SHP77 treated with DMSO at 0.1 percent for 48 hours (cell line): ENCODE results near the gene RTEL1.
"Not testable (repeated sequence)": the region's sequence is repeated elsewhere in the genome, so short reads cannot be mapped to it uniquely, and the experiment has no call there.

Source experiments
- DNase-seq: peaks from one replicate; lab custom pipeline; 2025; lab: John Stamatoyannopoulos, UW

The RTEL1 gene

DNA sequence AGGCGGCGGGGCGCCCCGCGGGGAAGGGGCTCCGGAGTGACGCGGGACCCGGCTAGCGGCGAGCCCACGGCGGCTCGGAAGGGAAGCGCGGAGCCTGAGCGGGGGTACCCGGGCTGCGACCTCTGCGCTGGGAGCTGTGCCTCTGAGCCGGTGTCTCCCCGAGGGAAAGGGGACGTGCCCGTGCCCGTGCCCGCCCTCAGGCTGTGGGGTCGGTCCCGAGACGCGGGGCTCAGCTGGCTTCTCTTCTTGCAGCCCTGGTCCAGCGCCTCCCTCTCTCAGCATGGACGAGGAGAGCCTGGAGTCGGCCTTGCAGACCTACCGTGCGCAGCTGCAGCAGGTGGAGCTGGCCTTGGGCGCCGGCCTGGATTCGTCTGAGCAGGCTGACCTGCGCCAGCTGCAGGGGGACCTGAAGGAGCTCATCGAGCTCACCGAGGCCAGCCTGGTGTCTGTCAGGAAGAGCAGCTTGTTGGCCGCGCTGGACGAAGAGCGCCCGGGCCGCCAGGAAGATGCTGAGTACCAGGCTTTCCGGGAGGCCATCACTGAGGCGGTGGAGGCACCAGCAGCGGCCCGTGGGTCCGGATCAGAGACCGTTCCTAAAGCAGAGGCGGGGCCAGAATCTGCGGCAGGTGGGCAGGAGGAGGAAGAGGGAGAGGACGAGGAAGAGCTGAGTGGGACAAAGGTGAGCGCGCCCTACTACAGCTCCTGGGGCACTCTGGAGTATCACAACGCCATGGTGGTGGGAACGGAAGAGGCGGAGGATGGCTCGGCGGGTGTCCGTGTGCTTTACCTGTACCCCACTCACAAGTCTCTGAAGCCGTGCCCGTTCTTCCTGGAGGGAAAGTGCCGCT is 50.4 kb downstream of the RTEL1 start:
- no peak for DNase-seq

GRCh38 chr20:63709149-63709527 is 51.0 kb downstream of the RTEL1 start:
- DNase-seq, result no peak

GRCh38 chr20:63711085-63711645 is 53.1 kb downstream of the RTEL1 start:
- no peak for DNase-seq

GRCh38 chr20:63712191-63712590 is 54.1 kb downstream of the RTEL1 start:
- DNase-seq, result no peak

DNA sequence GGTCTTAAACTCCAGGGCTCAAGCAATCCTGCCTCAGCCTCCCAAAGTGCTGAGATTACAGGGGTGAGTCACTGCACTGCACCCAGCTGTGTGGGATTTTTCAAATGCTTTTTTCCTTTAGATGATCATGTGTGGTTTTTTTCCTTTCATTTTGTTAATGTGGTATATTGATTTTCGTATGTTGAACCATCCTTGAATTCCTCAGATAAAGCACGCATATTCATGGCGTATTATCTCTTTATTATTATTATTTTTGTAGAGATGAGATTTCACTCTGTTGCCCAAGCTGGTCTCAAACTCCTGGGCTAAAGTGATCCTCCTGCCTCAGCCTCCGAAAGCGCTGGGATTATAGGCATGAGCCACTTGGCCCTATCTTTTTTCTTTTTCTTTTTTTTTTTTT is 56.7 kb downstream of the RTEL1 start:
- no peak for DNase-seq

DNA sequence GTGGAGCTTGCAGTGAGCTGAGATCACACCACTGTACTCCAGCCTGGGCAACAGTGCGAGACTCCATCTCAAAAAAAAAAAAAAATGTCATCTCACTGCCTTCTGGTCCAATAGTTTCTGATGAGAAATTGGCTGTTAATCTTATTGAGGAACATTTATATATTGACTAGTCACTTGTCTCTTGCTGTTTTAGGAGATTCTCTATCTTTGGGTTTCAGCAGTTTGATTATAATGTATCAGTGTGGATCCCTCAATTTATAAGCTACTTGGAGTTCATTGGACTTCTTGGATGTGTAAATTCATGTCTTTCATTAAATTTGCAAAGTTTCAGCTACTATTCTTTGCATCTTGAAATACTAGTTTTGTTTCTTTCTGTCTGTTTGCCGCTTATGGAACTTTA is 60.9 kb downstream of the RTEL1 start:
- no peak for DNase-seq

GRCh38 chr20:63722967-63723622 is 65.0 kb downstream of the RTEL1 start:
- DNase-seq, result not testable (repeated sequence)

DNA sequence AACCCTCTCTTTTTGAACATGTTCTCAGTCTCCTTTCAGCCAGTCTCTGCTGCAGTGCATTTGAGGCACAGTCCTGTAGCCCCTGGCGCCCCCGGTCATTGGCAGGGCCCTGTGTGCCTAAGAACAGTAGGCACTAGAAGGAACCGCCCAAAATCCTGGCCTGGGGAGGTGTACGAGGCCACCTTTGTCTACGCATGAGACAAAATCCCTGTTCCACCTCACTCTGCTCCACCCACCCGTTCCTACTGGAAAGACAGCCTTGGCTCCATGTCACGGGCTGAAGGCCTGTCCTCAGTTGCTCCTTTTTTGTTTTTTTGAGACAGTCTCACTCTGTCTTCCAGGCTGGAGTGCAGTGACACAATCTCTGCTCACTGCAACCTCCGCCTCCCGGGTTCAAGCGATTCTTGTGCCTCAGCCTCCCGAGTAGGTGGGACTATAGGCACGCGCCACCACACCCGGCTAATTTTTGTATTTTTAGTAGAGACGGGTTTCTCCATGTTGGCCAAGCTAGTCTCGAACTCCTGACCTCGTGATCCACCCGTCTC is 72.1 kb downstream of the RTEL1 start:
- not testable (repeated sequence) for DNase-seq

- DNase-seq, result no peak
Observed at GRCh38 chr20:63731410-63731809, 73.3 kb downstream of the RTEL1 start.

GRCh38 chr20:63732118-63733095 is 74.3 kb downstream of the RTEL1 start:
- no peak for DNase-seq

DNA sequence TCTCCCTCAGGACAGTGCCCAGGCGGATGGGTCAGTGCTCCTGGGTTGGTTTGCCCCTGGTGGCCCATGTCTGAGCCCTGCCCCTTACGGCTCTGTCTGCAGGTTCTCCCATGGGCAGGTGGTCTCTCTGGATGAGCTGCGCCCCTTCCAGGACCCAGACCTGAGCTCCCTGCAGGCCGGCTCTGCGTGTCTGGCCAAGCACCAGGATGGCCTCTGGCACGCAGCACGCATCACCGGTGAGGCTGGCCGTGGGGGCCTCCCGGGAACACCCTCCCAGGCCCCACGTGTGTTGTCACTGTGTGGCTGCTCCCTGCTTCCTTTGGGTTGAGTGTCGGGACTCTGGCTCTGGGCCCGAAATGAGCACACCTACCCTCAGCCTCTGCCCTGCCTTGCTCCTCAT is 75.0 kb downstream of the RTEL1 start:
- no peak for DNase-seq

DNA sequence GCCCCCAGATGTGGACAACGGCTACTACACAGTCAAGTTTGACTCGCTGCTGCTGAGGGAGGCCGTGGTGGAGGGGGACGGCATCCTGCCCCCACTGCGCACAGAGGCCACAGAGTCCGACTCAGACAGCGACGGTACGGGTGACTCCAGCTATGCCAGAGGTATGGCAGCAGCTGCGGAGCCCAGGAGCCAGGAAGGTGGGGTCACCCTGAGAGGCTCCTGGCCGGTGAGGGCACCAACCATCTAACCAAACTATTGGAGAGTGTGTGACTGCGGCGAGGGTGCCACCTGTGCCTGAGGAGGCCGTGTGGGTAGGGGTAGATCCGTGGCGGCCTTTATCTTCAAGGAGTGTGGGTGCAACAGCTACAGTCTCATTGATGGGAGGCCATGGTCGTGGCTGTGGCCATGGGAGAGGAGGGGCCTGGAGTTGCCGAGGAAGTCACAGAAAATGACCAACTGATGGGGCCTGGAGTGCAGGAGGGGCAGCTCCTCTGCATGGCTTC is 75.5 kb downstream of the RTEL1 start:
- no peak for DNase-seq

DNA sequence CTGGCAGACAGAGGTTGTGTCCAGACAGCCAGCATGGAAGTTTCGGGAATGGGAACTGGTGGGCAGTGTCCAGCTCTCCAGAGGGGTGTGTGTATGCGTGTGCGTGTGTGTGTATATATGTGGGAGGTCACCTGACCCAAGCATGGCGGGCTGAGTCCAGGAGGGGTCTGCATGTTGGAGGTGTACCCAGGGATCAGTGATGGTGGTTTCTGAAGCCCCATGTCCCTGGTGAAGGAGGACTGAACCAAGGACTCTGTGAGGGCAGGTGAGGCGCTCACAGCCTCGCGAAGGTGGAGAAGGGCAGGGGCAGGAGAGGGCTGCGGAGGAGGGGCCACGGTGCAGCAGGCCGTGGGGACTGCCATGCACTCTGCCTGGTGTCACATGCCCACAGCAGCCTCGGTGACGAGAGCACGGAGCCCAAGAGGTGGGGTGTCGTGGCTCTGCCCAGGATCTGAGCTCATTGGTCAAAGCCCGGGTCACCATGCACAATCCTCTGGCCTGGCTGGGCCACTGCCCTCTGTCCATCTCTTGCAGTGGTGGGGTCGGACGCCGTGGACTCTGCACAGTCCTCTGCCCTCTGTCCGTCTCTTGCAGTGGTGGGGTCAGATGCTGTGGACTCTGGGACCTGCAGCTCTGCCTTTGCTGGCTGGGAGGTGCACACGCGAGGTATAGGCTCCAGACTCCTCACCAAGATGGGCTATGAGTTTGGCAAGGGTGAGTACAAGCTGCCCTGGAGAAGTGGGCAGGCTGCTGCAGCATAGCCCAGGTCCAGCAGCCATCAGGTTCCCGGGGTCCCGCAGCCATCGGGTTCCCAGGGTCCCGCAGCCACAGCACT is 76.2 kb downstream of the RTEL1 start:
- DNase-seq, result no peak

DNA sequence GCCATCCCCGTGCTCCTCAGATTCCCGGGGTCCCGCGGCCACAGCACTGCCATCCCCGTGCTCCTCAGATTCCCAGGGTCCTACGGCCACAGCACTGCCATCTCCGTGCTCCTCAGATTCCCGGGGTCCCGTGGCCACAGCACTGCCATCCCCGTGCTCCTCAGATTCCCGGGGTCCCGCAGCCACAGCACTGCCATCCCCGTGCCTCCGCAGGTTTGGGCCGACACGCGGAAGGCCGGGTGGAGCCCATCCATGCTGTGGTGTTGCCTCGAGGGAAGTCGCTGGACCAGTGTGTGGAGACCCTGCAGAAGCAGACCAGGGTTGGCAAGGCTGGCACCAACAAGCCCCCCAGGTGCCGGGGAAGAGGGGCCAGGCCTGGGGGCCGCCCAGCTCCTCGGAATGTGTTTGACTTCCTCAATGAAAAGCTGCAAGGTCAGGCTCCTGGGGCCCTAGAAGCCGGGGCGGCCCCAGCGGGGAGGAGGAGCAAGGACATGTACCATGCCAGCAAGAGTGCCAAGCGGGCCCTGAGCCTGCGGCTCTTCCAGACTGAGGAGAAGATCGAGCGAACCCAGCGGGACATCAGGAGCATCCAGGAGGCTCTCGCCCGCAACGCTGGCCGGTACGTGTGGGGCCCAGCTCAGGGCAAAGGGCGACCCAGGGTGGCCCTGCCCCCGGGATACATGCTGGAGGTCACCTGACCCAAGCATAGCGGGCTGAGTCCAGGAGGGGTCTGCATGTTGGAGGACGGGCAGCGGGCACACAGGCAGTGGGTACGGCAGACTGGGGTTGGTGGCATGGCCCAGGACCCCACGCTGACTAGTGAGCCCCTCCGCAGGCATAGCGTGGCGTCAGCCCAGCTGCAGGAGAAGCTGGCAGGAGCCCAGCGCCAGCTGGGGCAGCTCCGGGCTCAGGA is 77.1 kb downstream of the RTEL1 start:
- DNase-seq, result no peak

- no peak for DNase-seq
Observed at GRCh38 chr20:63735859-63736718, 78.0 kb downstream of the RTEL1 start, which contains the start of gene LIME1. TSS of gene LIME1 (plus strand) at chr20:63736664. CDS start at chr20:63737550, 886 bp downstream.

DNA sequence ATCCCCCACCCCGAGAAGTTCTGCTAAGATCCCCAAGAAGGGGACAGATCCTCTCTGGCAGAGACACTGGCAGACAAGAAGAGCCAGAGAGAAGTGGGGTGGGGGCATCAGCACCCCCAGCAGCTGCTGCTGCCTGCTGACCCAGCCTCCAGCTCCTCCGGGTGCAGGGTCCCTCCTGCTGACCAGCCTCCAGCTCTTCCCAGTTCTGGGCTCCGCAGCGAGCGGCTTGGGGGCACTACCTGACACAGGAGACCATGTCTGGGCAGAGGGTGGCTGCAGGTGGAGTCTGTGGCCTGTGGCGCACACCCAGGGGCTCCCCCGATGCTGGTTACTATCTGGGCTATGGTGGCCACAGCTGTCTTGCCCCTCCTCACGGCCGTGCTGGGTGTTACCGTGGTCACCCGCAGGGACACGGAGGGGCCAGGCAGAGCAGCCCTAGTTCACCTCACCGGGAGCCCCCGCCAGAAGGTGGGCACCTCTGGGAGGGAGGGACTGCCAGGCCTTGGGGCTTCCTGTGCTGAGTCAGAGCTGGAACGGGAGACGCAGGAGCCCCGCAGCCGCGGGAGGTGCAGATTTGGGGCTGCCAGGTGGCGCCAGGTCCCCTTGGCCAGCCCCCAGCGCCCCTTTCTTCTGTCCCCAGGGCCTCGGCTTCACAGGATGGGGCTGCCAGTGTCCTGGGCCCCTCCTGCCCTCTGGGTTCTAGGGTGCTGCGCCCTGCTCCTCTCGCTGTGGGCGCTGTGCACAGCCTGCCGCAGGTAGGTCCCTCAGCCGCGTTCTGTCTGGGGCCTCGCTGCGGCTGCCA is 79.0 kb downstream of the RTEL1 start:
- DNase-seq, result no peak

DNA sequence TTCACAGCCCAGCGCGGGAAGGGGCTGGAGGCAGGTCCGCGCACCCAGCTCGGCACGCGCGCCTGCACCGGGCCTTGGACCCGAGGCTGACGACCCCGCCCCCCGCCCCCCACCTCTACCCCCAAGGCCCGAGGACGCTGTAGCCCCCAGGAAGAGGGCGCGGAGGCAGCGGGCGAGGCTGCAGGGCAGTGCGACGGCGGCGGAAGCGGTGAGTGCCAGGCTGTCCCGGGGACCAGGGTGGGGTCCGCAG is 79.5 kb downstream of the RTEL1 start:
- no peak for DNase-seq
